HG02588 (cell line): ENCODE results near the gene BSPH1.
"Not testable (repeated sequence)": the region's sequence is repeated elsewhere in the genome, so short reads cannot be mapped to it uniquely, and the experiment has no call there.

ENCODE experiments used
- ATAC-seq: cut with Tn5 transposase; IDR thresholded peaks from one replicate; pipeline ENCODE4 v1.9.1; 2021; ENCODE audit warnings: mild to moderate bottlenecking, moderate library complexity; ENCODE audit not compliant: unreplicated experiment

BSPH1 gene

DNA sequence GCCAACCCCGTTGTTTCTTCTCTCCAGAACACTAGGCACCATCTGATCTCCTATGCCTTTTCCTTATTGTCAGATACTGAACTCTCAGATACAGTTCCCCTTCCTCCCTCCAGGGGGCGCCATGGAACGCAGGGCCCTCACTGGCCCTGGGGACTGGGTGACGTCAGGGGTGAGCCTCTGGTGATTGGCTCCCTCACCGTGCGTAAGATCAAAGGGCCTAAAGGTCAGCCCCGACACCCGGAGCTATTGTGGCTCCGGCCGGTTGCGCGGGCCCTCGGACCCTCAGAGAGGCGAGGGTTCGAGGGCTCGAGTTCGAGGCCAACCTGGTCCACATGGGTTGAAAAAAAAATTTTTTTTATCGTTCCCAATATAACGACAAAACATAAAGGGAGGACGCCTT, 63.4 kb downstream of the BSPH1 start:
- ATAC-seq = not testable (repeated sequence)

DNA sequence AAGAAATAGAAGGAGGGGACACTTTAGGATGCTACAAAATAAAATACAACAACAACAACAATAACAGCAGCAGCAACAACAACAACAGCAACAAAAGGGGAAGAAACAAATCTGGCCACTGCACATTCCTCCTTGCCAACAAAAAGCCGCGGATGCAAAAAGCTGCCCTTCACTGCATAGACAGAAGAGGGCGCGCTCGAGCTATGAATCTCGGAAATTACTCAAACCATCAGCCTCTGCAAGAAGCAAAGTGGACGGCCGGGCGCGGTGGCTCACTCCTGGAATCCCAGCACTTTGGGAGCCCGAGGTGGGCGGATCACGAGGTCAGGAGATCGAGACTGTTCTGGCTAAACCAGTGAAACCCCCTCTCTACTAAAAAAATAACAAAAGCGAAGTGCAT, 71.9 kb downstream of the BSPH1 start:
- ATAC-seq = not testable (repeated sequence)
